ENCODE measurements around the gene PTH1R.

GRCh38 chr3:46895204-46895660 is 17.7 kb downstream of the PTH1R start:
- TF ChIP-seq CTCF (IDR thresholded peaks at IDR 0.05) (peak; percentile 91), ZFX (IDR thresholded peaks at IDR 0.05; ENCODE audit: borderline replicate concordance) (no peak)

All from 22Rv1 (cell line).